ENCODE results near the gene PCIF1.
"Not testable (repeated sequence)": the region's sequence is repeated elsewhere in the genome, so short reads cannot be mapped to it uniquely, and the experiment has no call there.

The PCIF1 gene

DNA sequence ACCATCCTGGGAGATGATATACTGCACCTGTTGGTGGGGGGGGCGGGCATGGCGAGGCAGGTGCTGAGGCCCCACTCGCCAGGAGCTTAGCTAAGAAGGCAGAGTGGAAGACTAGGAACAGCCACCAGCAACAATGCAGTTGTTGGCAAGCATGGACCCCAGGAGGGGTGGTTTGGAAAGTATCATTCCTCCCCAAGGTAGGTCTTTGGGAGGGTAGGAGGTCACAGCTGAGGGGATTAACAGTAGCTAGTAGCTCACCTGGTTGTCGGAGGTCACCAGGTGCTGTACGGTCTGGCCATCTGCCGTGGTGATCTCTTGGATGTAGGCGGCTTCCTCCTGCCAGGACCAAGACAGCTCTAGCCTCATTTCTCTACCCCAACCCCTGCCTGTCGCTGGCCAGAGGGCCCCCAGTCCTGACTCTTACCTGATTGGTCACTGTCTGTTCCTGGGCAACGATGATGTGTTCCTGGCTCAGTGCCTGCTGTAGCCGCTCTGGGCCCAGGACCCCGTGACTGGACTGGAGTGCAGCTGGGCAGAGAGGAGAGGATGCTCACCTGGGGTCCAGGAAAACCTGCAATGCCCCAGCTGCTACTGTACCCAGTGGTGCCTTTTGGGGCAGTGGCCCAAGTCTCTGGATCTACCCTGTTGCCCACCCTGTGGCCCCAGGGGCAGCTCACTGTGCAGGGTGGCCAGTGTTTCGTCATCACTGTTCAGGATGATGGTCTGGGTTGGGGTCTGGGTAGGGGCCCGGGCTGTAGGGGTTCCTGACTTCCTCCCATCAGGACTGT is 15.3 kb downstream of the PCIF1 start:
- TF ChIP-seq, protein P1, sequence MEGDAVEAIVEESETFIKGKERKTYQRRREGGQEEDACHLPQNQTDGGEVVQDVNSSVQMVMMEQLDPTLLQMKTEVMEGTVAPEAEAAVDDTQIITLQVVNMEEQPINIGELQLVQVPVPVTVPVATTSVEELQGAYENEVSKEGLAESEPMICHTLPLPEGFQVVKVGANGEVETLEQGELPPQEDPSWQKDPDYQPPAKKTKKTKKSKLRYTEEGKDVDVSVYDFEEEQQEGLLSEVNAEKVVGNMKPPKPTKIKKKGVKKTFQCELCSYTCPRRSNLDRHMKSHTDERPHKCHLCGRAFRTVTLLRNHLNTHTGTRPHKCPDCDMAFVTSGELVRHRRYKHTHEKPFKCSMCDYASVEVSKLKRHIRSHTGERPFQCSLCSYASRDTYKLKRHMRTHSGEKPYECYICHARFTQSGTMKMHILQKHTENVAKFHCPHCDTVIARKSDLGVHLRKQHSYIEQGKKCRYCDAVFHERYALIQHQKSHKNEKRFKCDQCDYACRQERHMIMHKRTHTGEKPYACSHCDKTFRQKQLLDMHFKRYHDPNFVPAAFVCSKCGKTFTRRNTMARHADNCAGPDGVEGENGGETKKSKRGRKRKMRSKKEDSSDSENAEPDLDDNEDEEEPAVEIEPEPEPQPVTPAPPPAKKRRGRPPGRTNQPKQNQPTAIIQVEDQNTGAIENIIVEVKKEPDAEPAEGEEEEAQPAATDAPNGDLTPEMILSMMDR (IDR thresholded peaks at IDR 0.05; ENCODE audit: low read depth, low read length, missing control alignments), result no peak
- H3K4me3 ChIP-seq (ENCODE audit: low read depth, low read length), result no peak overlapping the region
- no peak for DNase-seq (ENCODE audit: low read depth)

DNA sequence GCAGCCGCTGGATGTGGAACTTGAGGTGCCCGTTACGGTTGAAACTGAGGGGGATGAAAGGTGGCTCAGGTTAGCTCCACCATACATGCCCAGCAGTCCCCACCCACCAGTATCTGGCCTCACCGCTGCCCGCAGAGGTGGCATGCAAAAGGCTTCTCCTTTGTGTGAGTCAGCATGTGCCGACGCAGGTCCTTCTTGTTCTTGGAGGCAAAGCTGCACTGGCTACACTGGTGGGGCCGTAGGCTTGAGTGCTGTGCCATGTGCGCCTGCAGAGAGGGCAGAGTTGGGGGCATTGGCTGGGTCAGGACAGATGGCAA is 15.8 kb downstream of the PCIF1 start:
- TF ChIP-seq, protein P1 (IDR thresholded peaks at IDR 0.05; ENCODE audit: low read depth, low read length, missing control alignments), result no peak
- H3K4me3 ChIP-seq (ENCODE audit: low read depth, low read length), result no peak overlapping the region
- no peak for DNase-seq (ENCODE audit: low read depth)

DNA sequence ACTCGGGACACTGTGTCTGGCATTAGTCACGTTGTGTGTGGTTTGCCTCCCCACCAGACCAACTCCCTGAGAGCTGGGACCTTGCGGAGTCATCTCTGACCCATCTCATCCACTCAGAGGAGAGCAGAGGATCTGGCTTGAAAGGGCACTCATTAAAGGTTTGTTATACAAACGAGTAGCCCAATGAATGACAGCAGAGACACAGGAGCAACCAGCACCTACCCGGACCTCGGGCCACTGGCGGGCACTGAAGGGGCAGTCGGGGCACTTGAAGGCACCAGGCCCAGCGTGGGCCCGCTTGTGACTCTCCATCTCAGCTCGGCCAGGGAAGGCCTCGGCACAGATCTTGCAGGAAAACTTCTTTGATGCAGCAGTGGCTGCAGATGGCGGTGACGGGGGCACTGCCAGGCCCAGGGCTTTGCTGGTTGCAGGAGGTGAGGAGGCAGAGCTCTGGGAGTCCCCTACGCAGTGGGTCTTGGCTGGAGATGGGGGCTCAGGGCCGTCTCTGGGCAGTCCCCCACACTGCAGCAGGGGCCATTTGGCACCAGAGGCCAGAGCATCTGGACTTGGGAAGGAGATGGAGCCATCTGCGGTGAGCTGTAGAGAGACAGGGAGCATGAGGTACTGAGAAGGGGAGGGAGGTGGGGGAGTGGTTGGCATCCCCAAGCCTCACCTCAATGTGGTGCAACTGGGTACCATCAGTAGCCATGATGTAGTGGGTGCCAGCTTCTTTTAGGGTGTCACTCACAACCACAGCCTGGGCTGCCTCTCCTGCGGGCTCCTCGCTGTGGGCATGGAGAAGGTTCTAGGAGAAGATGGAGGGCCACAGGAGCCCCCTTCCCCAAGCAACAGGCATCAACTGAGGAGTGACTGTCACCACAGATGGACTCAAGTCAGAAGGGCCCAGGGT is 17.7 kb downstream of the PCIF1 start:
- TF ChIP-seq, protein P1 (IDR thresholded peaks at IDR 0.05; ENCODE audit: low read depth, low read length, missing control alignments), result no peak
- no peak for DNase-seq (ENCODE audit: low read depth)
- H3K4me3 ChIP-seq (ENCODE audit: low read depth, low read length), result no peak overlapping the region

DNA sequence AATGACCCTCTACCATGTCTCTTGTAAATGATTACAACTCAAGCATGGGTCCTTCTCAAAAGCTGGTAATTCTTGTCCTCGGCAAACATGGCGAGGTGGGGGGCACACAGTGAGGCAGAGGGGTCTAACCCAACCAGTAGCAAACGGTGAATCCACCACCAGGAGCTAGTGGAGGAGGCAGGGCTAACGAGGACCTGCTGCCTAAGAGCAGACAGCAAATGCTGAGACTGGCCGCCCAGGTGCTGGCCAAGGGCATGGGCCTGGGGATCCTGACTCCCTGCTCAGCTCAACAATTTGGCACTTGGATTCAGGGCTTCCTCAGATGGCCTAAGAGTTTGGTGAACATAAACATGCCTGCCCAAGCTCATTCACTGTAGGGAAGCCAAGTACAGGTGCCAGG is 18.4 kb downstream of the PCIF1 start:
- no peak for DNase-seq (ENCODE audit: low read depth)
- no peak overlapping the region for H3K4me3 ChIP-seq (ENCODE audit: low read depth, low read length)
- TF ChIP-seq, protein P1 (IDR thresholded peaks at IDR 0.05; ENCODE audit: low read depth, low read length, missing control alignments), result no peak

DNA sequence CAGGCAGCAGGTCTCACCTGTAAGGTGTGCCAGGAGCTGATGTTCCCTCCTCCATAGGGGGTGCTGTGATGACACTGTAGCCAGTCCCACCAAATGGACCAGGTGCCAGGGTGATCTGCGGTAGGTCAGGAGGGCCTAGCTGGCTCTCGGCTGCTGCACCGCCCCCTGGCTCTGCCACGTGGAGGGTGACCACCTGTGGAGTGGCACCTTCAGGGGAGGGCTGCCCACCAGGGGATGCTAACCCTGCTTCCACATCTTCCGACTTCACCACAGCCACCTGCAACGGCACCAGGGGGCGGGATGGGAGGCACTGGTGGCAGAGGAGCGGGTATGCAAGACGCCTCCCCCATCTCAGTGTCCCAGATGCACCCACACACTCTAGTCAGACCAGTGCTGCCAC is 19.2 kb downstream of the PCIF1 start:
- DNase-seq (ENCODE audit: low read depth), result no peak
- TF ChIP-seq, protein P1 (IDR thresholded peaks at IDR 0.05; ENCODE audit: low read depth, low read length, missing control alignments), result no peak
- no peak overlapping the region for H3K4me3 ChIP-seq (ENCODE audit: low read depth, low read length)

DNA sequence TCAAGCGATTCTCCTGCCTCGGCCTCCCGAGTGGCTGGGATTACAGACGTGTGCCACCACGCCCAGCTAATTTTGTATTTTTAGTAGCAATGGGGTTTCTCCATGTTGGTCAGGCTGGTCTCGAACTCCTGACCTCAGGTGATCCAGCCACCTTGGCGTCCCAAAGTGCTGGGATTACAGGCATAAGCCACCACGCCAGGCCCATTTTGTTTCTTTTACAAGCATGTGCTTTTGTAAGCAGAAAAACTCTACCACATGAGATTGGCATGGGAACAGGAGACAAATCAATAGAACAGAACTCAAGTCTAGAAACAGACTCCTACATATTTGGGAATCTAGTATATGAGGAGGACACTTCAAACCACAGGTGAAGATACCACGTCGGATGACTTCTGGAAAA is 21.8 kb downstream of the PCIF1 start:
- not testable (repeated sequence) for DNase-seq (ENCODE audit: low read depth); H3K4me3 ChIP-seq (ENCODE audit: low read depth, low read length)

DNA sequence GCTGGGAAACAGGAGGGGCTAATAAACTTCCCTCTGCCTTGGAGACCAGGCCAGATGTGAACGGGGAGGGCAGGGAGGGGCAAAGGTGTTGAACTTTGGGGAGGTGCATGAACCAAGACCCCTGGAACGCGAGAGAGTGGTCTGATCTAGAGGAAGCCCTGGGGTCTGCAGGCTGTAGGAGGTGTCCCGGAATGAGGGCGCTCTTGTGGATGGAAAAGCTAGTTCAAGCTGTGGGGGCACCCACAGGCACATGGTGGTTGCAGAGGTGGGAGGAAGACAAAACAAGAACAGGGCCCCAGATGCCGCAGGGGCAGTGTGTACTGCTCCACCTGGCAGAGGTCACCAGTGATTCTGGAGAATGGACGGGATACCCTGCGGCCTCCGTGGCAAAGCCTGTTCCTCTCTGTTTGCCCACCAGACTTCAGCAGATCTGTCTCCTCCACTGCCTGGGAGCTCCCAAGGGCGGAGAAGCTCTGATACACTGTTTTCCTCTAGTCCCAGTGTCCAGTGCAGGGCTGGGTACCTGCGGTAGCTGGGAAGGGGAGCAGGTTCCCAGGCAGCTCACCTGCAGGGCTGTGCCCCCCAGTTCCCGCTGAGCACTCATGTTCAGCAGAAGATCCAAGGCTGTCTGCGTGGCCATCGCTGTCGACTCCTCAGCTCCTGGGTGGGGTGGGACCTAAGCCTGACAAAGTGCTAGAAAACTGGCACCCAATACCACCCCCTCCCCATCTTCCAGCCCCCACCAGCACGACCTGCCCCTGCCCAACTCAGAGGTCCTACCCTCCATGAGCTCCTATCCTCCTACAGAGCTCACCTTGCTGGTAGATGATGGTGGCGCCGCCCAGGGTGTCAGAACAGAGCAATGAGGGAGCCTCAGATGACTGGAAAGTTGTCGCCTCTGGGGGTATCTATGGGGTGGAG is 22.8 kb downstream of the PCIF1 start:
- no peak for DNase-seq (ENCODE audit: low read depth)
- TF ChIP-seq, protein P1 (IDR thresholded peaks at IDR 0.05; ENCODE audit: low read depth, low read length, missing control alignments), result no peak
- no peak overlapping the region for H3K4me3 ChIP-seq (ENCODE audit: low read depth, low read length)
